Measurements from ENCODE around the gene SMPD4.
"Not testable (repeated sequence)": the region's sequence is repeated elsewhere in the genome, so short reads cannot be mapped to it uniquely, and the experiment has no call there.

The SMPD4 gene

GRCh38 chr2:130138326-130138725 is 43.1 kb downstream of the SMPD4 start:
- not testable (repeated sequence) for H3K23ac ChIP-seq (ENCODE audit: low read length); H2BK5ac ChIP-seq (ENCODE audit: low read depth, low read length, poor library complexity); H3K9me3 ChIP-seq (ENCODE audit: insufficient read depth, low read depth, low read length); H3K4me2 ChIP-seq (ENCODE audit: low read length); H3K18ac ChIP-seq (ENCODE audit: low read length); H3K79me2 ChIP-seq (ENCODE audit: control insufficient read depth, insufficient read depth, low read length, poor library complexity); H3K14ac ChIP-seq (ENCODE audit: low read length); H3K9ac ChIP-seq (ENCODE audit: low read length); H4K8ac ChIP-seq (ENCODE audit: low read depth, low read length); H4K91ac ChIP-seq (ENCODE audit: low read depth, low read length); H3K4me3 ChIP-seq (ENCODE audit: low read depth, low read length); H2AFZ ChIP-seq (ENCODE audit: insufficient read depth, low read length, poor library complexity); H2AK5ac ChIP-seq (ENCODE audit: low read length); H3K4ac ChIP-seq (ENCODE audit: low read depth, low read length); H4K12ac ChIP-seq (ENCODE audit: low read depth, low read length); DNase-seq; H2BK12ac ChIP-seq (ENCODE audit: low read length); H3K4me1 ChIP-seq (ENCODE audit: control insufficient read depth in 1 of 2, insufficient read depth in 2 of 2, low read length in 2 of 2); H3K79me1 ChIP-seq (ENCODE audit: low read length); H3K27ac ChIP-seq (ENCODE audit: low read depth, low read length); H3K27me3 ChIP-seq (ENCODE audit: insufficient read depth, low read length); H3K36me3 ChIP-seq (ENCODE audit: control insufficient read depth in 1 of 2, insufficient read depth in 2 of 2, low read length in 2 of 2); H2BK120ac ChIP-seq (ENCODE audit: insufficient read depth, low read length, poor library complexity)
- WGBS (ENCODE audit: extremely low coverage, insufficient coverage, insufficient read length), result no CpG with 5 or more reads among the region's 13 CpGs

GRCh38 chr2:130137118-130137517 is 44.3 kb downstream of the SMPD4 start:
- H4K8ac ChIP-seq (ENCODE audit: low read depth, low read length), result not testable (repeated sequence)

GRCh38 chr2:130136546-130136945 is 44.9 kb downstream of the SMPD4 start:
- not testable (repeated sequence) for H3K79me1 ChIP-seq (ENCODE audit: low read length); H3K27me3 ChIP-seq (ENCODE audit: insufficient read depth, low read length); H3K18ac ChIP-seq (ENCODE audit: low read length); H2BK120ac ChIP-seq (ENCODE audit: insufficient read depth, low read length, poor library complexity); H4K12ac ChIP-seq (ENCODE audit: low read depth, low read length); H3K9me3 ChIP-seq (ENCODE audit: insufficient read depth, low read depth, low read length); H3K4me3 ChIP-seq (ENCODE audit: low read depth, low read length); H3K9ac ChIP-seq (ENCODE audit: low read length); H3K14ac ChIP-seq (ENCODE audit: low read length); DNase-seq; H3K4ac ChIP-seq (ENCODE audit: low read depth, low read length); H2BK5ac ChIP-seq (ENCODE audit: low read depth, low read length, poor library complexity); H2AK5ac ChIP-seq (ENCODE audit: low read length); H4K8ac ChIP-seq (ENCODE audit: low read depth, low read length); H3K23ac ChIP-seq (ENCODE audit: low read length); H2BK12ac ChIP-seq (ENCODE audit: low read length); H3K4me2 ChIP-seq (ENCODE audit: low read length); H4K91ac ChIP-seq (ENCODE audit: low read depth, low read length); H2AFZ ChIP-seq (ENCODE audit: insufficient read depth, low read length, poor library complexity); H3K27ac ChIP-seq (ENCODE audit: low read depth, low read length); H3K36me3 ChIP-seq (ENCODE audit: control insufficient read depth in 1 of 2, insufficient read depth in 2 of 2, low read length in 2 of 2); H3K4me1 ChIP-seq (ENCODE audit: control insufficient read depth in 1 of 2, insufficient read depth in 2 of 2, low read length in 2 of 2); H3K79me2 ChIP-seq (ENCODE audit: control insufficient read depth, insufficient read depth, low read length, poor library complexity)
- WGBS (ENCODE audit: extremely low coverage, insufficient coverage, insufficient read length), result no CpG with 5 or more reads among the region's 10 CpGs

More at GRCh38 chr2:130137118-130137517, 44.3 kb downstream of the SMPD4 start:
- H3K23ac ChIP-seq (ENCODE audit: low read length); H3K9me3 ChIP-seq (ENCODE audit: insufficient read depth, low read depth, low read length); H3K4me1 ChIP-seq (ENCODE audit: control insufficient read depth in 1 of 2, insufficient read depth in 2 of 2, low read length in 2 of 2); H3K79me1 ChIP-seq (ENCODE audit: low read length); H4K12ac ChIP-seq (ENCODE audit: low read depth, low read length); H2BK12ac ChIP-seq (ENCODE audit: low read length); H2BK5ac ChIP-seq (ENCODE audit: low read depth, low read length, poor library complexity); H3K18ac ChIP-seq (ENCODE audit: low read length); H3K79me2 ChIP-seq (ENCODE audit: control insufficient read depth, insufficient read depth, low read length, poor library complexity); H3K4ac ChIP-seq (ENCODE audit: low read depth, low read length); H3K4me2 ChIP-seq (ENCODE audit: low read length); H3K36me3 ChIP-seq (ENCODE audit: control insufficient read depth in 1 of 2, insufficient read depth in 2 of 2, low read length in 2 of 2); H3K4me3 ChIP-seq (ENCODE audit: low read depth, low read length); H3K27ac ChIP-seq (ENCODE audit: low read depth, low read length); H2AFZ ChIP-seq (ENCODE audit: insufficient read depth, low read length, poor library complexity); H3K27me3 ChIP-seq (ENCODE audit: insufficient read depth, low read length); DNase-seq; H2BK120ac ChIP-seq (ENCODE audit: insufficient read depth, low read length, poor library complexity); H3K14ac ChIP-seq (ENCODE audit: low read length); H2AK5ac ChIP-seq (ENCODE audit: low read length); H4K91ac ChIP-seq (ENCODE audit: low read depth, low read length); H3K9ac ChIP-seq (ENCODE audit: low read length): not testable (repeated sequence)
- no CpG with 5 or more reads among the region's 5 CpGs for WGBS (ENCODE audit: extremely low coverage, insufficient coverage, insufficient read length)

GRCh38 chr2:130135692-130136541 is 45.5 kb downstream of the SMPD4 start:
- no peak overlapping the region for H3K4me2 ChIP-seq (ENCODE audit: low read length)
- DNase-seq, result no peak
- H3K36me3 ChIP-seq (ENCODE audit: control insufficient read depth in 1 of 2, insufficient read depth in 2 of 2, low read length in 2 of 2), result no peaks in the 10 kb centered on the region
- no peaks in the 10 kb centered on the region for H3K79me1 ChIP-seq (ENCODE audit: low read length)
- no peaks in the 10 kb centered on the region for H3K27me3 ChIP-seq (ENCODE audit: insufficient read depth, low read length)
- no peak overlapping the region for H3K4me3 ChIP-seq (ENCODE audit: low read depth, low read length)
- no peaks in the 10 kb centered on the region for H3K9me3 ChIP-seq (ENCODE audit: insufficient read depth, low read depth, low read length)
- H4K91ac ChIP-seq (ENCODE audit: low read depth, low read length), result peak overlapping the region; percentile 47
- no peaks in the 10 kb centered on the region for H3K79me2 ChIP-seq (ENCODE audit: control insufficient read depth, insufficient read depth, low read length, poor library complexity)
- no CpG with 5 or more reads among the region's 15 CpGs for whole genome bisulfite sequencing (ENCODE audit: extremely low coverage, insufficient coverage, insufficient read length)
- H2BK5ac ChIP-seq (ENCODE audit: low read depth, low read length, poor library complexity), result no peak overlapping the region
- H4K8ac ChIP-seq (ENCODE audit: low read depth, low read length), result no peak overlapping the region
- H3K4ac ChIP-seq (ENCODE audit: low read depth, low read length), result no peak overlapping the region
- H2AFZ ChIP-seq (ENCODE audit: insufficient read depth, low read length, poor library complexity), result no peak overlapping the region
- no peak overlapping the region for H3K27ac ChIP-seq (ENCODE audit: low read depth, low read length)
- H4K12ac ChIP-seq (ENCODE audit: low read depth, low read length), result no peak overlapping the region
- no peaks in the 10 kb centered on the region for H3K4me1 ChIP-seq (ENCODE audit: control insufficient read depth in 1 of 2, insufficient read depth in 2 of 2, low read length in 2 of 2)
- H3K23ac ChIP-seq (ENCODE audit: low read length), result no peak overlapping the region
- no peak overlapping the region for H3K18ac ChIP-seq (ENCODE audit: low read length)
- H2AK5ac ChIP-seq (ENCODE audit: low read length), result peak overlapping the region; percentile 24
- H3K9ac ChIP-seq (ENCODE audit: low read length), result no peak overlapping the region
- peak overlapping the region; percentile 58 for H2BK12ac ChIP-seq (ENCODE audit: low read length)
- H3K14ac ChIP-seq (ENCODE audit: low read length), result peak overlapping the region; percentile 37
- peak overlapping the region; percentile 43 for H2BK120ac ChIP-seq (ENCODE audit: insufficient read depth, low read length, poor library complexity)

Measured in trophoblast cell (in vitro differentiated cells and primary cell).